GM12875 (cell line): ENCODE results near the gene FAM43A.

Experiments
- H3K4me3 ChIP-seq: one replicate; pipeline ENCODE4 v1.5.1; 2011; ENCODE audit warnings: low read depth, low read length, control low read depth
- TF ChIP-seq, protein P1 (sequence below): IDR thresholded peaks from 2 replicates; pipeline ENCODE4 v1.5.1; 2011; ENCODE audit warnings: low read depth, mild to moderate bottlenecking, control low read depth, inconsistent platforms, low read length, moderate library complexity, borderline replicate concordance; ENCODE audit not compliant: insufficient read depth

Gene FAM43A

GRCh38 chr3:194664857-194665256 lies 20.8 kb upstream of the FAM43A start:
- no peak overlapping the region for H3K4me3 ChIP-seq
- TF ChIP-seq, protein P1, sequence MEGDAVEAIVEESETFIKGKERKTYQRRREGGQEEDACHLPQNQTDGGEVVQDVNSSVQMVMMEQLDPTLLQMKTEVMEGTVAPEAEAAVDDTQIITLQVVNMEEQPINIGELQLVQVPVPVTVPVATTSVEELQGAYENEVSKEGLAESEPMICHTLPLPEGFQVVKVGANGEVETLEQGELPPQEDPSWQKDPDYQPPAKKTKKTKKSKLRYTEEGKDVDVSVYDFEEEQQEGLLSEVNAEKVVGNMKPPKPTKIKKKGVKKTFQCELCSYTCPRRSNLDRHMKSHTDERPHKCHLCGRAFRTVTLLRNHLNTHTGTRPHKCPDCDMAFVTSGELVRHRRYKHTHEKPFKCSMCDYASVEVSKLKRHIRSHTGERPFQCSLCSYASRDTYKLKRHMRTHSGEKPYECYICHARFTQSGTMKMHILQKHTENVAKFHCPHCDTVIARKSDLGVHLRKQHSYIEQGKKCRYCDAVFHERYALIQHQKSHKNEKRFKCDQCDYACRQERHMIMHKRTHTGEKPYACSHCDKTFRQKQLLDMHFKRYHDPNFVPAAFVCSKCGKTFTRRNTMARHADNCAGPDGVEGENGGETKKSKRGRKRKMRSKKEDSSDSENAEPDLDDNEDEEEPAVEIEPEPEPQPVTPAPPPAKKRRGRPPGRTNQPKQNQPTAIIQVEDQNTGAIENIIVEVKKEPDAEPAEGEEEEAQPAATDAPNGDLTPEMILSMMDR: no peak

DNA sequence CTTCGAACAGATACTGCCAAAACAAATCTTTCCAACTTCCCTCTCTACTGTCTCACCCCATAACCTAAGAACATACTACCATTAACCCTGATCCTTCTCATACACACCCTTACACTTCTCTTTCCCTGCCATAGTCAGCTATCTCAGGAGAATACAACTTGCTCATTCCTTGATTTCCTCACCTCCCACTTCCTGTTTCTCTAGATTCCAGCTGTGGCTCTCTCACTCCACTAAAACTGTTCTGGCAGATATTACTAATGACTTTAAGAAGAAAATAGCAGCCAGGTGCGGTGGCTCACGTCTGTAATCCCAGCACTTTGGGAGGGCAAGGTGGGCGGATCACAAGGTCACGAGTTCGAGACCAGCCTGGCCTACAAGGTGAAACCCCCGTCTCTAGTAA lies 18.3 kb upstream of the FAM43A start:
- no peak overlapping the region for H3K4me3 ChIP-seq
- TF ChIP-seq, protein P1: no peak

DNA sequence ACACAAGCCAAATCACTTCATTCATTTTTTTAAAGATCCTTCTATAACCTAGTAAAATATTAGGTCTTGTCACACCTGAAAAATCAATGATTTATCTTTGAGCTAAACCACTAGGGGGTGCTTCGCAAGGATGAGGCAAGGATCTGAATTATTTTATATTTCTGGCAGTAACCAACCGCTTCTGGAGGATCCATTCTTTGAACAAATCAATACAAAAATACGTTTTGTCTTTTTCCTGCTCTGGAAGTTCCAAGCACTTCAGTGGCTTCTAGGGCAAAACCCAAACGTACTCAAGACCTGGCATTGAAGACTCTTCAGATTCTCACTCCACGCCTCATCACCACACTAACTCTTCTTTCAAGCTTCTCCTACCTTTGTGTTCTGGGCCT lies 14.2 kb upstream of the FAM43A start:
- H3K4me3 ChIP-seq: peak overlapping the region; percentile 76
- TF ChIP-seq, protein P1: peak; percentile 42; the same call in 1 of the 2 replicates

DNA sequence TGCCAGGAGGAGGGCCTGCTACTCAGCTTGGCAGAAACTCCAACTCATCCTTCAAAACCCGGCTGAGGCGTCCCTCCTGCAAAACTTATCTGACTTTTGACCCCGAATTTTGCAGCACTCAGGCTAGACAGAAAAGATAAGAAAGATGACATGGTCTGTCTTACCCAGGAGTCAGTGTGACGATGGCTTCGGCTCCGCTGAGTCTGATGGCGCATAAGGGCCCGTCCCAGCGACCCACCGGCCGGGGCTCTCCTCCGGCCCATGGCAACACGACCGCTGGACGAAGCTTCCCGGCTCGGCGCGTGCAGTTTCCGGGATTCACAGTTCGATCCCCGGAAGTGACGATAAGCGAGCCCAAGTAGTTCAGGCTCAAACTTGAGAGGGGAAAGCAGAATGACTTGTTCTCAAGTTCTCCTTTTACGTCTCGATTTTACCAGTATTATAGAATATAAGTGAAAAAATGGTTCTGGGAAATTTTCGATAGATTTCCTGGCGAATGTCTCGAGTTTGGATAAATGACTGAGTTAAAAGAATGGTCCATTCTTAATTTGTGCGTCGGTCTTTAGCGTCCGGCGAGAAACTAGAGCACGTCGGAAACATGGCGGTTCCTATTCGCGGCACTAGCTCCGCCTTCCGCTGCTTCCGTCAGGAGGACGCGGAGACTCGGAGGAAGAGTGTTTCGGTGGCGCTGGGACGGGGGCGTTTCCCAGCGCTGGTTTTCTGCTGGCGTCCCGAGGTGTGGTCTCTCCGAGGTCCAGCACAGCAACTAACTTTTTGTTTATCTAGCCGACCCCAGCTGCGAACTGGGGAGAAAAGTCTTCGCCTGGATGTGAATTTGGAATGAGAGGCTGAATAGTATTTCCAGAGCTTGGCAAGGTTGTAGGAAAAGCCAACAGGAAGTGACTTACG lies 13.5 kb upstream of the FAM43A start, which contains the start of gene LSG1:
TSS of gene LSG1 (minus strand) at position 292 of the 909 bp plus-strand sequence. CDS start at position 263, 29 bp downstream.
- TF ChIP-seq, protein P1: no peak

DNA sequence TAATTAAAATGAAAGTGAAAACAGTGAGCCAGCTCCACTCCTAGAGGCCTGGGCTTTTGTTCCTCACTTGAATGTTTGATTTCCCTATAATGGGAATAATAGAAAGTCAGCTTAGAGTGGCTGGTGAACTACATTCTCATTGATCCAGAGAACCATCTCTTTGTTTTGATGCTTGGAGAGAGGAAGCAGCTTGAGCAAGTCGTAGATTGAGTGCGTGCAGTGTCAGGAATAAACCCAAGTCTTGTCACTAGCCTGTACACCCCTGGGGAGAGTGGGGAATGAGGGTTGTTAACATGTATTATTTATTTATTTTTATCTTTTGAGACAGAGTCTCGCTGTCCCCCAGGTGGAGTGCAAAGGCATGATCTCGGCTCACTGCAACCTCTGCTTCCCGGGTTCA lies 12.8 kb upstream of the FAM43A start:
- TF ChIP-seq, protein P1: no peak
- H3K4me3 ChIP-seq: peak overlapping the region; percentile 66

More for the DNA sequence above, 13.5 kb upstream of the FAM43A start, which contains the start of gene LSG1:
- peak within 1 kb of the TSS; percentile 76 for H3K4me3 ChIP-seq

DNA sequence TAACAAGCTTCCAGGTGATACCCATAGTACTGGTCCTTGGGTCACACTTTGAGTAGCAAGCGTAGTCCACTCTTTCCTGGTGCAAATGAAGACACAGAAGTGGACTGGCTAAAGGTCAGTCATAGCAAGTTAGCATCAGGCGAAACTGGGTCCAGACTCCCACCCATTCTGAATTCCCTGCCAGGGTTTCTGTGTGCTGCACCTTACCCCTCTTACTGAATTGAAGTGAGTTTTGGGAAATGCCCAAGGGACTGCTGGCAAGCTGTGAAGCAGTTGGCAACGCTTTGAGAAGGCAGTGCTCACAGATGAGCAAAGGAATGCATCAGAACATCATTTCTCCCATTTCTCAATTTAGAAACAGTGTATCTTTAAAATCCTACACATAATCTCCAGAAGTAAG lies 11.9 kb upstream of the FAM43A start:
- no peak overlapping the region for H3K4me3 ChIP-seq
- TF ChIP-seq, protein P1: no peak

DNA sequence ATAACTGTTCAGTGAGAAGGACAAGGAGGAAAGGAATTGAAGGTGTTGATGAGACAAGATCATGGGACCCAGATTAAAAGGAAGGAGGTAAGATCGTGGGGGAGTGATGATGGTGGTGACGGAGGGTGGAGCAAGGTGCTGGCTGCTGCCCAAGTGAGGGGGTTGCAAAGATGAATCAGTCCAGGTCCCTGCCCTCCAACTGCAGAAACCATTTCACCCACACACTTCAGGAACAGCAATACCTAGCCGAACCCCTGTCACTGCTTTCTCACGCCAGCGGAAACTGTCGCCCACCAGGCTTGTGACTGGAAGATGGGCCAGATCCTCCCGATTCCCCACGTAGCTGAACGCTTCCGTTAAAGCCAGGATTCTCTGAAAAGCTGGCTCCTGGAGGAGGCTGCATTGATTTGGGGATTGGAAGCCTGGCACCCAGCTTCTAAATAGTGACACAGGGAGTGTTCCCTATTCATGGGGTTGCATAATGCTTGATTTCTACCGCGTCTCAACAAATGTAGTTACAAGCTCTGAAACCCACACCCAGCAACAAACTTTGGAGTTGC lies 10.5 kb upstream of the FAM43A start:
- TF ChIP-seq, protein P1: no peak
- no peak overlapping the region for H3K4me3 ChIP-seq
